ENCODE data around the gene SAP30L. TPM values are rescaled to one million over a fixed set of nuclear protein-coding genes. Genes with fewer than 3 reads are reported as not detected.
A peak's percentile ranks its signal among the peaks of the same experiment; 100 is the strongest.

SAP30L gene, protein sequence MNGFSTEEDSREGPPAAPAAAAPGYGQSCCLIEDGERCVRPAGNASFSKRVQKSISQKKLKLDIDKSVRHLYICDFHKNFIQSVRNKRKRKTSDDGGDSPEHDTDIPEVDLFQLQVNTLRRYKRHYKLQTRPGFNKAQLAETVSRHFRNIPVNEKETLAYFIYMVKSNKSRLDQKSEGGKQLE
- total RNA-seq, result 10 to 100 TPM; 36.0 to 51.7 (median 42.9) TPM
- 10 to 100 TPM; 17.8 to 27.6 (median 24.5) TPM for polyA plus RNA-seq

DNA sequence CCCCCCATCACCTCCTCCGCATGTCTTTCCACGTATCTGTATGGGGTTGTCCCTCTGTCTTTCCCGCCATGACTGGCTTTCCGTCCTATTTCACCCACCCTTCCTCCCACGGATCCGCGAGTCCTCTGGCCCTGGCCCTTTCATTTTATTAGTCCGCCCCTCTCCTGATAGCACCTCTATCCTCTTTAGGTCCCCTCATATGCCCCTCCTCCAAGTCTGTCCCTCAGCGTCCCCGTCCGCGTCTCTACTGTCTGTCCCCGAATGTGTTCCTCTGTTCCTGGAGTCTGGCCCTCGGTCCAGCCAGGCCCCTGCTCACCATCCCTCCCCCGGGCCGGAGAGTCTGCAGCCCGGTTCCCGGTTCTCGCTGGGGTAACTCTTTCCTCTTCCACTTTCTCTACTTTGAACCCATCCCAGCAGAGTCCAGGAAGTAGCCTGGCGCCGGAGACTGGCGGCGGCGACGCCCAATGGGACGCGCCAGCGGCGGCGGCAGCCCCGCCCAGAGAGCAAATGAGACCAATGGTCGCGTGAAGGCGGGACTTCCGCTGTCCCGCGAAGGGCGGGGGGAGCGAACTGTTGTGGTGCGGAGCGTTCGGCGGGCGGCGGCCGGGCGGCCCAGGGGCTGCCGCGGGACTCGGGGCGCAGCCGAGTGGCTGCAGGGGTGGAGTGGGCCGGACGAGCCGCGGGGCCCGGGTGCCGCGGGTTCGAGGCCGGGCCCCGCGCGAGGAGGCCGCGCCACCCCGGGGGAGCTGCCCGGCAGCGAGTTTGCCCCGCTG lies at the start of gene SAP30L:
SAP30L (plus strand) TSS at position 576 of the 773 bp plus-strand sequence. CDS start 608 bp downstream, outside the sequence.
- TF ChIP-seq EP300 (IDR thresholded peaks at IDR 0.05) (no peak), POLR2A (IDR thresholded peaks at IDR 0.05) (peak; percentile 81), POLR2AphosphoS5 (IDR thresholded peaks at IDR 0.05) (peak; percentile 77 to 95 (median 92))
- TF ChIP-seq, protein P1, sequence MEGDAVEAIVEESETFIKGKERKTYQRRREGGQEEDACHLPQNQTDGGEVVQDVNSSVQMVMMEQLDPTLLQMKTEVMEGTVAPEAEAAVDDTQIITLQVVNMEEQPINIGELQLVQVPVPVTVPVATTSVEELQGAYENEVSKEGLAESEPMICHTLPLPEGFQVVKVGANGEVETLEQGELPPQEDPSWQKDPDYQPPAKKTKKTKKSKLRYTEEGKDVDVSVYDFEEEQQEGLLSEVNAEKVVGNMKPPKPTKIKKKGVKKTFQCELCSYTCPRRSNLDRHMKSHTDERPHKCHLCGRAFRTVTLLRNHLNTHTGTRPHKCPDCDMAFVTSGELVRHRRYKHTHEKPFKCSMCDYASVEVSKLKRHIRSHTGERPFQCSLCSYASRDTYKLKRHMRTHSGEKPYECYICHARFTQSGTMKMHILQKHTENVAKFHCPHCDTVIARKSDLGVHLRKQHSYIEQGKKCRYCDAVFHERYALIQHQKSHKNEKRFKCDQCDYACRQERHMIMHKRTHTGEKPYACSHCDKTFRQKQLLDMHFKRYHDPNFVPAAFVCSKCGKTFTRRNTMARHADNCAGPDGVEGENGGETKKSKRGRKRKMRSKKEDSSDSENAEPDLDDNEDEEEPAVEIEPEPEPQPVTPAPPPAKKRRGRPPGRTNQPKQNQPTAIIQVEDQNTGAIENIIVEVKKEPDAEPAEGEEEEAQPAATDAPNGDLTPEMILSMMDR (IDR thresholded peaks at IDR 0.05), result no peak
- Histone ChIP-seq H3K4me1 (peaks cover 0 to 41% (median 33%) of the 10 kb centered on the region in 4 donors), H3K9me3 (no peaks in the 10 kb centered on the region), H3K4me3 (peak within 1 kb of the TSS; percentile 77 to 94 (median 84)), H3K27ac (peak within 1 kb of the TSS; percentile 90 to 93 (median 92)), H3K27me3 (no peaks in the 10 kb centered on the region), H3K36me3 (peaks cover 0 to 25% (median under 1%) of the 10 kb centered on the region in 4 donors)
- WGBS, 2 donors, result 0 to 1% methylated on average over 70 of the region's 70 CpGs
- DNase-seq, result peak; percentile 97
- intact Hi-C loops (cut with DNase I), result loop anchor here (10.0 kb wide), 2 partner anchors 309 to 409 kb away; partner anchors contain the start of genes CNOT8, FAXDC2 and LARP1

DNA sequence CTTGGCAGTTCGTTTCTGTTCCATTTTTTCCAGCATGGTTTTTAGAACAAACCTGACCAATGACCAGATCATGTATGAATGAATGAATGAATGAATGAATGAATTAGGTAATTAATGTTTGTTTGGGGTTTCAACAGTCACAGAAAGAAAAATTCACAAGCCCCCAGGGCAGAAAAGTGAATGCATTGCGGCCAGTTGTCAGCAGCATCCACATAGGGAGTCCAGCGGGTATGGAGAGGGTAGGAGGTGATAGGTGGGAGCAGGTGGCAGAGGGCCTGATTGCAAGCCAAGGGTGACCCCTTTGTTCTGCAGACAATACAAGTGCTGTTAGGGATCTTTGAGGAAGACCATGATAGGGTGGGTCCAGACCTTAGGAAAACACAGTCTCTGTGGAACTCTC lies 49.7 kb upstream of the SAP30L start:
- Histone ChIP-seq H3K27ac (no peak overlapping the region), H3K36me3 (peaks cover 0 to 23% (median 0%) of the 10 kb centered on the region in 4 donors), H3K4me3 (no peak overlapping the region), H3K4me1 (no peaks in the 10 kb centered on the region), H3K27me3 (no peaks in the 10 kb centered on the region), H3K9me3 (no peaks in the 10 kb centered on the region)
- intact Hi-C loops (cut with DNase I), result no loop called here
- WGBS, 2 donors, result 80 to 82% methylated on average over 3 of the region's 3 CpGs
- DNase-seq, result no peak
- no peak for TF ChIP-seq EP300 (IDR thresholded peaks at IDR 0.05)
- TF ChIP-seq POLR2AphosphoS5 (IDR thresholded peaks at IDR 0.05), result no peak
- no peak for TF ChIP-seq POLR2A (IDR thresholded peaks at IDR 0.05)
- TF ChIP-seq, protein P1 (IDR thresholded peaks at IDR 0.05), result no peak

DNA sequence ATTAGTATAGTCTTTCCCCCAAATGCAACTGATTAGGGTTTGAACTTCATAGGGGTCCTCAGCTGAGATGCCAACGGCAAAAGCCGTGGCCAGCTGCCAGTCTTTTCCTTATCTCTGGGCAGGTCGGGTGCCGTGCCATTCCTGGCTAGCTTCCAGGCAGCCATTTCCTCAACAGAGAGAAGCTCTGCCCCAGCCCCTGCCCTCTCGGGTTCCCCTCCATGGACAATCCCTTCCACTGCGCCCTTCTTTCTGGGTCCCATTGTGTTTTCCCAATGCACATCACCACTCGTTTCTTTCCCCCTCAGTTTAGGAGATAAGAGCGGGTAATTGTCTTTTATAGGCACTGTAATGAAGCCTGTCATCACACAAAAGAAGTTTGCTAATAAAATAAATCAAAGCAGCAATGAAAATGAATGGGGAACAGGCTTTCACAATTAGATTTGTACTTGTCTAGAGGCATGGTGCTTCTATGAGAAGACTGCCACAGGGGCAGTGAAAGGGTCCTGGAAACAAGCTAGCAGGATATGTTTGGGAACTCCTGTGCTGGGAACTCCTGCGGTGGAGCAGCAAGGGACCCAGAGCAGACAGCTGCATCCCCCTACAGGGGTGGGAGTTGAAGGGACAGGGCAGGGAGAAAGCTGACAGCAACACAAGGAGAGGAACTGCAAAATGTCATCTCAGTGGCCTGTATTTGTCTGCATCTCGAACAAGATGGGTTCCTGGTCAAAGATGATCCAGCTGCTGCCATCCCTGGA lies 48.0 kb upstream of the SAP30L start:
- H3K27ac ChIP-seq, result no peak overlapping the region
- H3K4me1 ChIP-seq, result no peaks in the 10 kb centered on the region
- no peak for DNase-seq
- no peak overlapping the region for H3K4me3 ChIP-seq
- intact Hi-C loops (cut with DNase I), result no loop called here
- WGBS, 2 donors, result 27 to 55% methylated on average over 10 of the region's 10 CpGs
- H3K36me3 ChIP-seq, result peaks cover 0 to 13% (median 0%) of the 10 kb centered on the region in 4 donors
- TF ChIP-seq EP300 (IDR thresholded peaks at IDR 0.05) (no peak), POLR2AphosphoS5 (IDR thresholded peaks at IDR 0.05) (no peak), POLR2A (IDR thresholded peaks at IDR 0.05) (no peak)
- TF ChIP-seq, protein P1 (IDR thresholded peaks at IDR 0.05), result no peak
- H3K27me3 ChIP-seq, result no peaks in the 10 kb centered on the region
- no peaks in the 10 kb centered on the region for H3K9me3 ChIP-seq

DNA sequence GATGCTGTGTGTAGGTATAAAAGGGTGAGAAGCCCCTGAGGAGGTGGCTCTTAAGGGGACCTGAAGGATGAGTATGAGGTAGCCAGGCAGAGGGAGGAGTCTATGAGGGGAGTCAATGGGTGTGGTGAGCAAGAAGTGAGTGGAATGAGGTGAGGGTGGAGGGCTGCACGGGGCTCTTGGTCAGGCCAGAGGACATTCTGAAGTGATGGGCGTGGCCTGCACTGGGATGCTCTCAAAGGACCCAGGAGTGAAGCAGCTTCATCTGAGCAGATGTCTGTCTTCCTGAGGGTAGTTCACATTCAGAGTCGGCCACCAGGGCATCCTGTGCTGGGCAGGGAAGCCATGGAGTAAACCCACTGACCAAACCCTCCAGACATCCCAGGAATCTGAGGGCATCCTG lies 45.1 kb upstream of the SAP30L start:
- Histone ChIP-seq H3K27ac (no peak overlapping the region), H3K9me3 (no peaks in the 10 kb centered on the region), H3K27me3 (no peaks in the 10 kb centered on the region), H3K36me3 (no peaks in the 10 kb centered on the region), H3K4me1 (peaks cover 0 to 15% (median 12%) of the 10 kb centered on the region in 4 donors), H3K4me3 (no peak overlapping the region)
- no peak for TF ChIP-seq EP300 (IDR thresholded peaks at IDR 0.05)
- TF ChIP-seq POLR2A (IDR thresholded peaks at IDR 0.05), result no peak
- TF ChIP-seq, protein P1 (IDR thresholded peaks at IDR 0.05), result no peak
- TF ChIP-seq POLR2AphosphoS5 (IDR thresholded peaks at IDR 0.05), result no peak
- no peak for DNase-seq
- intact Hi-C loops (cut with DNase I), result no loop called here
- 80 to 85% methylated on average over 3 of the region's 3 CpGs for WGBS, 2 donors

Data from sigmoid colon (tissue), 7 donors.